Stimulated activated CD4-positive, alpha-beta T cell treated with anti-CD3 and anti-CD28 coated beads, Interleukin-12 subunit alpha, Interleukin-12 subunit beta, amount 100 ng/mL, for 24 hours (primary cell): ENCODE results near the gene ACACA.

ENCODE experiments used
- DNase-seq, 2 experiments: peaks; one replicate each; pipeline ENCODE4 v3.0.0-alpha.2; 2020; ENCODE audit warnings: low read depth in 2 of 2

The ACACA gene

DNA sequence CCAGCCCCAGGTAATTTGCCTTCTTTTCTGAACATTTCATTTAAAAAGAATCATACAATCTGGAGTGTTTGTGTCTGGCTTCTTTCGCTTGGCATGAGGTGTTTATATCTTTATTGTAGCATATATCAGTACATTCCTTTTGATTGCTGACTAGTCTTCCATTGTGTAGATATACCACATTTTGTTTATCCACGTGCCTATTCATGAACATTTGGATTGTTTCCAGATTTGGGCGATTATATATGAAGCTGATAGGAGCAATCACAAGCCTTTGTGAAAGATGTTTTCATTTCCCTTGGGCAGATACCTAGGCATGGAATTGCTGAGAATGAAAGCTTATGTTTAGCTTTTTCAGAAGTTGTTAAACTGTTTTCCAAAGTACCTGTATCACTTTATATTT lies 337.5 kb downstream of the ACACA start:
- DNase-seq, result no peak

DNA sequence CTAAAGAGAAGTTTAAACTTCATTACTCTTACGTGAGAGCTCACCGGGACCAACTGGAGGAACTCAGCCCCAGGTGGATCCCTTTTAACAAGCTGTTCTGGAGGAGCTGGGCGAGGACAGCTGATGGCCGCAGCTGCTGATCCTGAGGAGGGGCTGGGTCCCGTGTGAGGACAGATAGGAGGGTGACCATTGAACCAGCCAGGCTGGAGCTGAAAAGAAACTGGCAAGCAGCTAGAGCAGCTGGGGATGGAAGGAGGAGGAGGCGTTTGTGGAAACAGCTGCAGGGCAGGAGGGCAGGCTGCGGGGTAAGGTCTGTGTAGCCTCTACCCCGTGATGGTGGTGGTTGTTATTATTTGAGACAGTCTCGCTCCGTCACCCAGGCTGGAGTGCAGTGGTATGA lies 338.4 kb downstream of the ACACA start:
- DNase-seq, result no peak

- no peak for DNase-seq
These were observed 339.0 kb downstream of the ACACA start for GRCh38 chr17:37067555-37068111.

- no peak for DNase-seq
These were observed 340.0 kb downstream of the ACACA start for GRCh38 chr17:37066322-37067255.

GRCh38 chr17:37065486-37066321 lies 340.9 kb downstream of the ACACA start:
- no peak for DNase-seq

DNA sequence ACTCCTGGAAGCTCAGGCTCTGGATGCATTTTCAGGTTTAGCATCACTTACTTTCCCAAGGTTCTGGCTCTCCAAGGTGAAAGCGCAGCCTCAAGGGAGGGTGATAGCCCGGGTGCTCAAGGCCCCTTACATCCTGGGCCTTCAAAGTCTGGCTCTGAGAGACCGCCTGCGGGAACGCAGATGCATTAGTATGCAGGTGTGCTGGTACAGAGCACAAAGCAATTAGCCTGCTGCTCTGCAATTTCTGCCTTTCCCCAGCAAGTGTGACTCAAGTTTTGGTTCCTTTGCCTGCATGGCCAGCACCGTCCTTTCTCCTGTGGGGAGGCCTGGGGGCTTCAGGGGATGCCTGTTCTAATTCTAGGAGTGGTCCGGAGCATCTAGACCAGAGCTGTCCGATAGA lies 341.7 kb downstream of the ACACA start:
- no peak for DNase-seq

DNA sequence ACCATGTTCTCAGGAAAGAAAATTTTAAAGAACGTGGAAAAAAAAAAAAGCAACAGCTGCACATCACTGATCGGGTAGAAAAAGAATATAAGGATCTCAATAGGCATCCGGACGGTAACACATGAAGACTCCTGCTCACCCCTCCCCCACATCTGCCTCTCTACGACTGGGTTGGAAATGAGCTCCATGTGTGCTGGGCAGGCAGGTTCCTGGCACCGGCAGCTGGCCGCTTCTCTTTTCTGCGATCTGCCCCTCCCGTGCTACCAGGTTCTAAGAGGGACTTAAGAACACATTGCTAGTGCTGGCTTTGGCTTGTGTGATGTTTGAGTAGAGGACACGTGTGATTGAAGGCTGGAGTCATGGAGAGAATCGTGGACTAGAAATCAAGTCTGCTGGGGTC lies 342.4 kb downstream of the ACACA start:
- no peak for DNase-seq

- no peak for DNase-seq
These were observed 344.6 kb downstream of the ACACA start for GRCh38 chr17:37062021-37062420.

- DNase-seq, result no peak
These were observed 345.7 kb downstream of the ACACA start for GRCh38 chr17:37060928-37061327.

- DNase-seq, result no peak
These were observed 346.5 kb downstream of the ACACA start for GRCh38 chr17:37060094-37060493.

DNA sequence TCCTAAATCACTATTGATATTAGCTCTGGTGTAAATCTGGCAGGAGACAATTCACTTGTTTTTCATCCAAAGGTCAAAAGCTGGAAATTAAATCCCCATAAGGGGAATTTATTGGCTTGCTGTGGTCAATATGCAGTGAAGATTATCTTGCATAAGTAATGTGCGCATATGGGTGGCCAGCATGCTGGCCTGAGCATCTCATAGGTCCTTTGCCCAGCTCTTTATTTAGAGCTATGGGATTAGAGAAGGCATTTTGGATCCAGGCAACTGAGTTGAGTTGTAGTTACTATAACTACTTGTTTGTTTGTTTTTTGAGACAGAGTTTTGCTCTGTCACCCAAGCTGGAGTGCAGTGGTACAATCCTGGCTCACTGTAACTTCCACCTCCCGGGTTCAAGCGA lies 347.1 kb downstream of the ACACA start:
- DNase-seq, result no peak

DNA sequence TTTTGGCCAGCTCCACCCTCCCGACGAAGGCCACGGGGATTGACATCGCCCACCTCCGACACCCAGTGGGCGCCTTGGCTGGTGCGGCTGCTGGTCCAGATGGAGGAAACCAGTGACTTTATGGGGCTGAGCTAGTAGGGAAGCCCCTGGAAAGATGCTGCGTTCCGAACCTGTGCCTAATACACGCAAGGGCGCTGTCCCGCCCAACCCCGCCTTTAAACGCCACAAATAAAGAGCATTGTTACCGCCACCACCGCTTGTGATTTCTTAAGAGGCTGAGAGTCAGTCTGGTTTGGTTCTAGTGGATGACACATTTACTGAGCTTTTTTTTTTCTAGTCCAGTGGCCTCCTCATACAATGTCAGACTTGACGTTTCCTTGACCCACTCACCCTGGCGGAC lies 350.0 kb downstream of the ACACA start:
- no peak for DNase-seq

DNA sequence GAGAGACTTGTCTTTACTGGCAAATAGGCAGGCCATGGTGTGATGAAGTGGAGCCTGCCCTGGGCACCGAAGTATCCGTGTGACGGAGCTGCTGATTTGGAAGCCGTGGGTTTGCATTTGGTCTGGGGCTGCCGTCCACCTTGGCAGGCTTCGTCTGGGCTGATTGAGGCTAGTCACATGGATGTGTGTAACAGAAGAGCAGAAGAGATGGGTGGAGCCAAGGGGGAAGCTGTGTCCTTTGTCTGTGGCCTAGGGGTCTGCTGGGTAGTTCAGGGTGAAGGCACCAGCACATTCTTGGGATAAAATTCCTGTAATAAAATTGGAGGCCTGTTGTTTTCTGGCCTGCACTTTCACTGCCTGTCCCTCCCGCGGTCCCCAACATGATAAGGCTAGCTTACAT lies 351.7 kb downstream of the ACACA start:
- no peak for DNase-seq

DNA sequence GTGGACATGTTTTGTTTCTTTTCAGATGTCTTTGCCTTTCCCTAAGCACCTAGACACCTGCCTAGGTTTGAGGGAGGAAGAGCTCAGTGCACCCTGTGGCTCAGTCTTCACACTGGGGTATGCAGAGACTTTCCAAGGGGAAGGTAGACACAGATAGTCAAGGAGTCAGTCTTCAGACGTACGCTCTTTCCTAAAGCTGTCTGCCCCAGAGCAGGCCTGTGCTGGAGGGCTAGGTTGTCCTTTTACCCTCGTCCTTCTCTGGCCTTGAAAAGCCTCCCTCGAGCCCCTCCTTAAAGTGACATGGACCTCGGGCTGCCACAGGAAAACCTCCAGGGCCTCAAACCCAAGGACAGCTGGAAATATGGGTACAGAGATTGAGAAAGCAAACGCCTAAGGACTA lies 354.2 kb downstream of the ACACA start:
- DNase-seq, result no peak

GRCh38 chr17:37051833-37052232 lies 354.8 kb downstream of the ACACA start:
- DNase-seq, result no peak

DNA sequence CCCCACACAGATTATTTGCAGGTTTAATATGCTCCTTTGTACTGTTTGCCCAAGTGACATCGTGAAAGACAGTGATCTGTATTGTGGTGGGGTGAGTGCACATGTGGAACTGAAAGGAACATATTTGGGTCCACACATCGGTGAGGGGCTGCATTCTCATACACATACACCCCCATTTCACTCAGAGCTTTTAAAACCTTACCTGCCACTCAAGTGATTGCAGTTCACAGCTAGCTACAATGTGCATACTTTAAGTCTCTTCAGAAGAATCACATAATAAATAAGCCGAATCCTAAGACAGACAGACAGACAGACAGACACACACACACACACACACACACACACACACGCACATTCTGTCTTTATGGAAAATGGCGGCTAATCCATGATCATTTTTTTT lies 355.3 kb downstream of the ACACA start:
- DNase-seq, result no peak

DNA sequence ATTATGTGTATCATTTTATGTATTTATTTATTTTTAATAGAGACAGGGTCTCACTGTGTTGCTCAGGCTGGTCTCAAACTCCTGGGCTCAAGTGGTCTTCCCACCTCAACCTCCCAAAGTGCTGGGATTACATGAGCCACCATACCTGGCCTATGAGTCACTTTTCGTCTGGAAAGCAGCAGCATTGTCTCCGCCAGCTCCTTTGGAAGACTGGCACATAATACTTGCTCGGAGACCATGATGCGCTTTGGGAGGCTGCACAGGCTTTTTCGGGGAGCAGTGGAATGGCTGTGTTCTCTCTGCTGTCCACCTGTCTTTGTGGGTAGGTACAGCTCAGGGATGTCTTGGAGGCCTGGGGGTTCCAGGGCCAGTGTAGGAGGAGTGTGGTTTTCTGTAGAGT lies 355.7 kb downstream of the ACACA start:
- DNase-seq, result no peak

DNA sequence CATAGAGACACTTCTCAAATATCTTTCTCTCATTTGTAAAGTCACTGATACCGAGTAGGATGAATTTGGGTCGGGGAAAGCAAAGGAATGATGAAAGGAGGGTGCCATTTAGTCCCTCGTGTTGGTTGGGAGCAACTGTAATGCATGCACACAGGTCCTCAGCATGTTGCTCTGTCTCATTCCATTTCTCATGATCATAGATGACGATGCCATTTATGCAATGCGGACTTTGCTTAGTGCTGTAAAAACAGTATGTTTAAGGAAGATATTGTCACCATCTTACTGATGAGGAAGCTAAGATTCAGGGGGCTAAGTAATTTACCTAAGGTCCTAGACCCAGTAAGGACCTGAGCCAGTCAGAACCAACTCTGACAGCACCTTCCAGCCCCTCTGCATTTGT lies 357.8 kb downstream of the ACACA start:
- DNase-seq, result no peak

GRCh38 chr17:37047631-37048104 lies 359.0 kb downstream of the ACACA start:
- peak; percentile 60 to 80 for DNase-seq

DNA sequence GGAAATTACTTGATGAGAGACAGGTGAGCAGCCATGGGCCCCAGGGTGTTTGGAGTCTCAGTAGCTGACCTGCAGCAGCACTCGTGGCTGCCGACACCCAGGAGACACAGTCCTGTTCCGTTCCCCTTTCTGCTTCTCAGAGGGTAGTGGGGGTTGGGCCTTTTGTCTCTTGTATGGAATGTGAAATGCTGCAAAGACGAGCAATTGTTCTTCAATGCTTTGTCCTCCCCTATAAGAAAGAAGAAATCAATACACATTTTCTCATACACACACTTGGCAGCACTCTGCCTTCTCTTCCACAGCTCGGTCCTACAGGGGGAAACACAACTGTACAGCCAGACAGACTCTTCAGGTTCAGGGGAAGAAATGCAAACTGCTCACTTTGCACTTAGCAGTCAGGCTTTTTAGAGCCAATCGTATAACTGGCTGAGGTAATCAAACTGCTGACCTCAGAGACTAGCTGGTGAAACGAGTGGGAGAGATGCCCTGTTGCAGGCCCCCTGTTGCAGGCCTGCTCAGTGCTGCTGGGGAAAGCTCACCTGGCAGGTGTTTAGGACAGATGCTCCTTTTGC lies 361.2 kb downstream of the ACACA start:
- no peak for DNase-seq

DNA sequence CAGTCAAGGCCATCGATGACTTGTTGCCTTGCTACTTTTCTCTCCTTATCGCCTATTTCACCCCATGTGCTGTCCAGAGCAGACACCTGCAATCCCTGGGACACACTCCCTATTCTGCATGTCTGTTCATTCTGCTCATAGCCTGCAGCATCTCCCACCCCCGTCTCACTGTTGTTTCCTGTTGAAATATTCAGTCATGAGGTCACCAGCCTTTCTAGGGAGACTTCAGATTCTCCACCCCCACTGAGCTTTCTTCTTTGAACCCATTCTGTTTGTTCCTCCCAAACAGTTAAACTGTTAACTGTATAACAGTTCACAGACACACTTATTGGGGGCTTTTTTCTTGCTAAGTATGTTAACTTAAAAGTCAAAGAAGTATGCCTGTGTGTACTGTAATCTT lies 363.4 kb downstream of the ACACA start:
- no peak for DNase-seq

GRCh38 chr17:37041932-37042331 lies 364.7 kb downstream of the ACACA start:
- DNase-seq, result no peak
